GM21576 (cell line): Measurements from ENCODE around the gene C16orf90.

Experiments used
- ATAC-seq: cut with Tn5 transposase; IDR thresholded peaks from one replicate; pipeline ENCODE4 v1.9.1; 2021; ENCODE audit warnings: mild to moderate bottlenecking, moderate library complexity; ENCODE audit not compliant: unreplicated experiment

C16orf90 gene

DNA sequence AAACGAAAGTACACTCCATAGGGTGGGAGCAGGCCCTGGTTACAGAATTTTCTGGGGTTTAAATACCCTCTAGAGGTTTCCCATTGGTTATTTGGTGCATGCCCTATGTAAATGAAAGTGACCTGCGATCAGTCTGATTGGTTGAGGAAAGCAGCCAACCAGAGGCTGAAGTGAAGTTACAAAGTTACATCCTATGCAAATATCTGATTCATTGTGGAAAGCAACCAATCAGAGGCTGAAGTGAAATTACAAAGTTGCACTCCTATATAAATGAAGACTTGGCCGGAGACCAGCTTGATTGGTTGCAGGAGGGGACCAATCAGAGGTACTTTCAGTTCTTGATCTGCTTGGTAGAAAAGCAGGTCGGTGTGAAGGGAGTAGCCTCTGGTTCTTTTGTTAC lies 27.4 kb downstream of the C16orf90 start:
- no peak for ATAC-seq

DNA sequence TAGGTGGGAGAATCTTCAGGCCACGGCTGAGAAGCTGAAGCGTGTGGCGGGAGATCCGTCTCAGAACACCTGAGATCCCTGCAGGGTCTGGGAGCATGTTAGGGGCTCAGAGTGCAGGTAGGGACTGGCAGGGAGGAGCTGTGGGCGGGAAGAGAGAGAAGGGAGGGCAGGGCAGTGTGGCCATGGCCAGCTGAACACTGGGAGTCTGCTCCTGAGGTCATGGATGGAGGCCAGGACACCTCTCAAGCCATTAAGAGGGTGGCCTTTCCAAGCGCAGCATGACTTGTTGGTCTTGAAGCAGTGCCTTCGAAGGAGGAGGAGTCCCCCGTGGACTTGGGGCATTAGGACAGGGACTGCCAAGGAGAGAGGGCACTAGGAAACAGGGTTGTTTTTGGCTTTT lies 28.1 kb downstream of the C16orf90 start:
- no peak for ATAC-seq

DNA sequence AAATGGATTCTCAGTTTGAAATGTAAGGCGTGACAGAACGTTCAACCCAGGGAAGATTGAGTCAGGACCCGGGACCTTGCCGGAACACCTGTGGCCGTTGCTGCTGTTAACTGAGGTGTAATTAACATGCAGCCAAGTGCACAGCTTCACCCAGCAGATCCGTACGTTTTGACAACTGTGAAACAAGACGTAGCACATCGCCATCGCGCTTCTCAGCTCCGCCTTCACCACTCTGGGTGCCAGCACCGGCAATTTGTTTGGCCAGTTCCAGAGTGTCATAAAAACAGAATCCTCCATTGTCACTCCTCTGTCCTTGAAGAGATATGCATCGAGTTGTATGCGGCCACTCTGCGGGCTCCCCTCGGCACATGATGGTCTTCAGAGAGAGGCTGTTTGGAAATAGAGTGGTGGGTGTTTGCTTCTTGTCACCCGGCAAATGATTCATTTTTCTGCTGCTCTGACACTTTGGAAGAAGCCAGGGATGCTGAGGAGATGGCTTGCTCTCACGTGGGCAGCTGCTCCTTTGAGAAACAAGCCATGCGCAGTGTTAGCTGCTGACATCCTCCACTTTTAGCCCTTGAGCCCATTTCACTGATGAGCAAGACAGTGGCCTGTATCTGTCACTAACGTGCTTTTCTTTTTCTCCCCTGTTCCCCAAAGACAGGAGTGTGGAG lies 29.2 kb downstream of the C16orf90 start:
- no peak for ATAC-seq

DNA sequence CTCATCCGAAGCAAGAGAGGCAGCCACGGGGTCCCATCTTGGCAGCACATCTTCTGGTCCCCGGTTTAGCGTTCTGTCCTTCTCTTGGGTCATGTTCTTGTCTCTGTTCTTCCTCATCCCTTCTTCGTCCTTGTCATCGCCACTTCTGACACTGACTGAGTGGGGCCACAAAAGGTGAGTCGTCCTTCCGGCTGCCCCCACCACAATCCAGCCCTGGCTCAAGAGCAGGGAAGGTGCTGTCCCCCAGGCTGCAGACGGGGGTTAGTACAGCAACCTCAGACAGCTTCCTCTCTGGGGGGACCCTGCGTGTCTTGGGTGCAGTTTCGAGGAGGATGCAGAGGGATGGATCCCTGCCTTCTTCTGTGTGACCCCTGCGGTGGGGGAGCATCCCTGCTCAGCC lies 30.0 kb downstream of the C16orf90 start:
- no peak for ATAC-seq

DNA sequence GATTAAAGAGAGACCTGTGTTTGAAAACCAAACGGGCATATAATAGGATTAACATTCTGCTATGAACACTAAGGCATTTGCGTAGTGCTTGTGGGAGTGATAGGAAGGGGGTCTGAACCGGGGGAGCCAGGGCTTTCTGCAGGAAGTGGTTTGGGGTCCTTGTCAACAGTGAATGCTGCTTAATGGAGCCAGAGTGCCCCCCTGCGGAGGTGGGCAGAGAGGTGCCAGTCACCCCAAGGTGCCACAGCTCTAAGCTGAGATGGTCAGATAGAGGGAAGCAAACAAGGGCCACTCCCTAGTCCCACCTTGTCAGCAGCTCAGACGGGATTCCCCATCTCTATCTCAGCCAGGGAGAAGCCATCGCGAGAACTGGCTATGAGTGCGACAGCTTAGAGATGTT lies 34.1 kb downstream of the C16orf90 start:
- ATAC-seq = no peak

DNA sequence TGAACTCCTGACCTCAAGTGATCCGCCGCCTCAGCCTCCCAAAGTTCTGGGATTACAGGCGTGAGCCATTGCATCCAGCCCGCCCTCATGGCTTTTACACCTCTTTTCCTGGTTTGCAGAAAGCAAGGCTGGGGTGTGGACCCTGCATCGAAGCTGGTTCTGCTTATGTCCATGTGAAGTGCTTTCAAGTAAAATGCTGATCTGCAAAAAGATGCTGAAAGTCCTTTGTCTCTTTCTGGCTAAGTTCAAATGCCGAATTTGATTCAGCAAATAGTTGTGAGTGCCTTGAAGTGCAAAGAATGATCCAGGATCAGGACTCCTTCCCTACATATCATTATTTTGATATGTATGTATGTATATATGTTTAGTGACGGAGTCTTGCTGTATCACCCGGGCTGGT lies 34.7 kb downstream of the C16orf90 start:
- no peak for ATAC-seq

DNA sequence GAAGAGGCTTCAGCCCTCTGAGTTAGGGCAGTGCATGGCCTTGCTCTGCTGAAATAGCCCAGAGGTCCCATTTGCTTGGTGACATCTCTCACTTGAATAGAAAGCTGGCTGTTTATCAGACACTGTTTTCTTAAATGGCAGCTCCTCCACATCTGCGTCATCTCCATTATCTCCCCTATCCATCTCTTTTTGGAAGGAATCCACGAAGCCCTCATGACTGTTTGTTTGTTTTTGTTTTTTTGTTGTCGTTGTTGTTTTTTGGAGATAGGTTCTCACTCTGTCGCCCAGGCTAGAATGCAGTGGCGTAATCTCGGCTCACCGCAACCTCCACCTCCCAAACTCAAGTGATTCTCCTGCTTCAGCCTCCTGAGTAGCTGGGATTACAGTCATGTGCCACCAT lies 35.2 kb downstream of the C16orf90 start:
- no peak for ATAC-seq

DNA sequence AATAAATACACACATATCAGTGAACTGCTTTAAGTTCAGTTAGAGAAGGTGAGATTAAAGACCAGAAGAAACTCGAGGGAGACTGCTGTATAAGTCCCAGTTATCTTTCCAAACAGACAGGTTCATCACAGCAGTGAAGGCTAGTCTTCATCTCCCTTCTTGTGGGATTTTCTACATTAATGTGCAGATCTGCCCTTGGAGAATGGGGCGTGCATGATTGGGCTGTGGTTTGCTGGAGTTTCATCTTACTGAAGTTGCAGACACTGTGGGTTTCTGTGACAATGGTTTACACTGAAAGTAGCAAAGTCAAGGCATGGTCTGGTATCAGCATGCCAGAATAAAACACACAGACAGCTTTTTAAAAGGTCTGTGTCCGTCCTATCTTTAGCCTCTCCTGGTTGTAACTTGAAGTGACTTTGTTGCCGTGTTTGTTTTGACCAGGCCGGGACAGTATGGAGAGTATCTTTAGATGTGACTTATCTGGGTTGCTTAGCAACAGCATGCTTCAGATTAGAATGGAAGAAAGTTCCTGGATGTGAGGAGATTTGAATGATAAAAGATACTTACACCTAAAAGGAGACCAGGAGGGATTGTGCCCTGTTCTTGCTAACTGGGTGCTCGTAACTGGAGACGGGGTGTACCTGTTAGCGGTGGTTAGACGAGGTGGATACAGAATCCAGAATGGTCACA lies 35.7 kb downstream of the C16orf90 start:
- ATAC-seq = no peak

DNA sequence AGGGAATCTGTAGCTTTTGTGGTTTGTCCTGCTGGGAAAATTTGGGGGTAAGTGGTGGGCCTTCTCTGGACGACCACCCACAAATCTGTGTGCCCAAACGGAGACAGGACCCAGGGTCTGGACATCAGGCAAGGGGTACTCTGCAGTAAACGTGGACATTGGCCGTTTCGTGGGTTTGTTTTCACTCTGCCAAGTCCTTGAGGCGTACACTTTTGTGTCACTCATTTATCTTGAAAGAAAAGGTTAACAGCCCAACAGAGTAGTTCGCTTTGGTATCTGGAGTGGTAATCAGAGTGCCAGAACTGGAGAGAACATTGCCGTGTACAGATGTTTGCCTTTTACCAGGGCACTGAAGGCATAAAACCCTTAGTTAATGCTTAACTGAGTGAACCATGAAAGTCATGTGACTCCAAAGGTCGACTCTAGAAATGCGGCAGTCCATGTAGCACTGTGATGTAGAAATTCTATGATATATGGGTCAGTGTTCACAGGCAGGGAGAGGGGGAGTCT lies 36.4 kb downstream of the C16orf90 start:
- ATAC-seq = no peak

DNA sequence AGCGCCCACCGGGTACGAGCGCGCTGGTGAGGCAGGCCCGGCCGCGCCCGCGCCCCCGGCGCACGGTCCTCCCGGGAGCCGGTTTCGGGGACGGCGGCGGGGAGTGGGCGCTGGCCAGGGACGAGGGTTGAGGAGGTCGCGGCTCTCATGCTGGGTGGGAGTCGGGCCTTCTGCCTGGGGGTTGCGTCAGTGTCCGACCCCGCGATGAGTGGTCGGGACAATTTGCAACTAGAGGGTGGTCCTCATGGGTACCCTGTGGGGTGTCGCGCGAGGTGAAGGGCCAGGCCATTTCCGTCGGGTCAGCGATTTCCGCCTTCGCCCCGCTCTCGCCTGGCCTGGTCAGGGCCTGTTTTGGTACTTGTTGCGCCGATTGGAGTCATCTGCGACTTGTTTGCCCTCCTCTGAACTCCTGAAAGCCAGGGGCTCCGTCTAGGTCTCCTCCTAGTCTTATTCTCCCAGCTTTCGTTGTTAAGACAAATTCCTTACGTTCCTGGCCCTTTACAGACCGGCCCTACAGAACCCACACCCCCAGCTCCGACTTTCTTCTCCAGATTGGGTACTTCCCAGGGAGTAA lies 36.9 kb downstream of the C16orf90 start:
- peak; percentile 17 for ATAC-seq

DNA sequence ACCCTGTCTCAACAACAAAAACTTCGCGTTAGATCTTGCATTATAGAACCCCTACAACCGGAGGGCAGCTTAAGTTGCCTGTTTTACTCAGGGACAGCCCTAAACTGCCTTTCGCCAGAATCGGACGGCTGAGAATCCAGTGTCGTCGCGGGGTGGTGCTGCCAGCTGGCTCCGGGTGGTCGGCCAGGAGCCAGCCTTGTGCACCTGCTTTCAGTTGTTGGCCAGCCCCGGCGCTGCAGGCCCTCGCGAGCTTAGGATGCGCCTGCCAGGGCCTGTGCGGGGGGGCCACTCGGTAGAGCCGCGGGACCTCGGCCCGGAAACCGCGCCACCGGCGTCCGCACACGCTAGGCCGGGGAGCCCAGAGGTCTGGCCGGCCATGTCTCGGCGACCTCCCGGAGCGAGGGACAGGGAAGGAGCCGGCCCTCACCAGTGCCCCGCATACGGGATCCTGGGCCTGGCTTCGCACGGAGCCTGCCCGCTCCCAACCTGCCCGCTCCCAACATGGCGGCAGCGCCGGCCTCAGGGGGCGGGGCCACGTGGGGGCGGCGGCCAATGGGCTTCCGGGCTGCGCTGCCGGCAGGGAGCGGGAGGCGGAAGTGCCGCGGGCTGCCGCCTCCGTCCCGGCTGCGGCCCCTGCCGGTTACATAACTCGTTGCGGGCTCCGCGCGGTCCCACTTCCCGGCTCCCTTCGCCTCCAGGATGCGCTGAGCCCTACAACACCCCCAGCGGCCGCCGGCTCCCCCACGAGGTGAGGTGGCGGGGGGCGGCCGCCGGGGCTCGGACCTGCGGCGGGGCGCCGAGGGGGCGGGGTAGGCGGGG lies 37.6 kb downstream of the C16orf90 start:
- peak; percentile 66 for ATAC-seq

DNA sequence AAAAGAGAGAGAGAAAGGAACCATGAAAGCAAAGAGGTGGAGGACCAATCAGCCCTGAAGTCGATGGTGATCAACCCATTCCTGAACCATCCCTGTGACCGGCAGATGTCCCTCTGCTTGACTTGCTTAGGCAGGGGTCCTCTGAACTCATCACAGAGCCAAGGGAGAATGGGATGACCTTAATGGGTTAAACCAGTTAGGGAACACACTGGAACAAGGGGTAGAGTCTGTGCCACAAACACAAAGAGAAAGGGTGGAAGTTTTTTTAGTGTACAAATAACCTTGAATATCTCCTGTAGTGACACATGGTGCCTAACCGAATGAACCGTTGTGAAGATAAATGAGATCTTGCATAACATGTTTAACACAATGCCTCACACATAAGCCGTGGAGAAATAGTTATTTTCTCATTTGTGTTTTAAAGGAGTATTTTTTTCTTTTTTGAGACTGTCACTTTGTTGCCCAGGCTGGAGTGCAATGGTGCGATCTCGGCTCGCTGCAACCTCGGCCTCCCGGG lies 40.6 kb downstream of the C16orf90 start:
- ATAC-seq = no peak

DNA sequence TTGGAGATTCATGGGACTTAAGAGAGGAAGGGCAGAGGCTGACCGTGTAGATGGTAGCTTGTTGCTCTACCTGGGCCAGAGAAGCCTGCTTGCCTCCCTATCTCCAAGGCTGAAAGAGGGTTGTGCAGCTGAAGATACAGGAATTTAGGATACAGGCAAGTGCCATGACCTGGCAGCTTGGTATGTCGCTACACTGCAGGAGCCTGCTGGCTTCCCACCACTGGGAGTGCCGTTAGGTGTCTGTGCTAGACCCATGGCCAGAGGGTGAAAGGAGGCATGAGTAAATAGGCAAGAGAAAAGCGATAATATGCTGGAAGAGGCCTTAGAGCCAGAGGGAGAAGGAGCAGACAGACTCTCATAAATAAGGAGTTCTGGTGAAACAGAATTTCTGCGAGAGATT lies 41.2 kb downstream of the C16orf90 start:
- ATAC-seq = no peak

DNA sequence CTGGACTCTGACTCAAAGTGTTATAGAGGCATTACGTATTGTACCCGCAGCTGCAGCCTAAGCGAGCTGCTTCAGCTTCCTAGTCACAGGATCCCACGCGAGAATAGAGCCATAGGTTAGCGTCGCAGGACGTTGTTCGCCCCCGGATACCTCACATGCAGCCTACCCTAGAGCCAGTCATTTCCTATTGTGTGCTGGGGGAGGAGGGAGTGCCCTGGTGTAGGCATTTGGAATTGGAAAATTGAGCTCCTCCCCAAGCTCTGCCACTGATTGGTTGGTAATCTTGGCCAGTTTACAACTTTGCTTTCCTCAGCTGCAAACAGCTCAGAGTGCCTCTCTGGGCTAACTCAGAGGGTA lies 51.3 kb downstream of the C16orf90 start:
- ATAC-seq = no peak
